Measurements from ENCODE around the gene ARID3A.

Gene ARID3A

GRCh38 chr19:995051-995827, 69.4 kb downstream of the ARID3A start:
- DNase-seq: no peak
- intact Hi-C loops (cut with DNase I): no loop called here

GRCh38 chr19:996051-996838, 70.4 kb downstream of the ARID3A start:
- DNase-seq: no peak
- intact Hi-C loops (cut with DNase I): no loop called here

- intact Hi-C loops (cut with DNase I): no loop called here
- no peak for DNase-seq
Observed at GRCh38 chr19:998064-998463, 72.2 kb downstream of the ARID3A start.

- intact Hi-C loops (cut with DNase I): no loop called here
- no peak for DNase-seq
Observed at GRCh38 chr19:999379-999719, 73.5 kb downstream of the ARID3A start.

GRCh38 chr19:1000095-1000494, 74.3 kb downstream of the ARID3A start, which contains the start of gene GRIN3B:
Gene GRIN3B, plus strand, starts transcription at chr19:1000419. Its CDS starts 19 bp downstream, at chr19:1000438.
- peak in 1 of 10 donors; percentile 7 for DNase-seq
- intact Hi-C loops (cut with DNase I): no loop called here

GRCh38 chr19:1000591-1001537, 75.0 kb downstream of the ARID3A start:
- intact Hi-C loops (cut with DNase I): no loop called here

GRCh38 chr19:1001538-1002166, 75.8 kb downstream of the ARID3A start:
- intact Hi-C loops (cut with DNase I): no loop called here
- DNase-seq: peak in 6 of 10 donors; percentile 47 to 92 (median 54)

More at GRCh38 chr19:1000591-1001537, 75.0 kb downstream of the ARID3A start:
- DNase-seq: no peak

GRCh38 chr19:1002600-1002999, 76.8 kb downstream of the ARID3A start:
- intact Hi-C loops (cut with DNase I): no loop called here
- DNase-seq: no peak

GRCh38 chr19:1003283-1003682, 77.4 kb downstream of the ARID3A start:
- intact Hi-C loops (cut with DNase I): no loop called here
- DNase-seq: no peak

GRCh38 chr19:1004204-1004802, 78.5 kb downstream of the ARID3A start:
- no peak for DNase-seq
- intact Hi-C loops (cut with DNase I): no loop called here

GRCh38 chr19:1004803-1005664, 79.2 kb downstream of the ARID3A start:
- intact Hi-C loops (cut with DNase I): no loop called here

GRCh38 chr19:1006711-1007398, 81.0 kb downstream of the ARID3A start:
- intact Hi-C loops (cut with DNase I): no loop called here
- no peak for DNase-seq

More at GRCh38 chr19:1004803-1005664, 79.2 kb downstream of the ARID3A start:
- DNase-seq: no peak

- intact Hi-C loops (cut with DNase I): no loop called here
- DNase-seq: no peak
Observed at GRCh38 chr19:1007399-1008251, 81.8 kb downstream of the ARID3A start.

- intact Hi-C loops (cut with DNase I): no loop called here
- no peak for DNase-seq
Observed at GRCh38 chr19:1008268-1009040, 82.6 kb downstream of the ARID3A start.

- DNase-seq: peak in 2 of 10 donors; percentile 13 to 40
- intact Hi-C loops (cut with DNase I): no loop called here
Observed at GRCh38 chr19:1009041-1009980, 83.5 kb downstream of the ARID3A start.

All from posterior cingulate gyrus (tissue), 11 donors.